K562 (cell line): ENCODE results near the gene GRHPR. TPM values are rescaled to one million over a fixed set of nuclear protein-coding genes. Genes with fewer than 3 reads are reported as not detected.
A peak's percentile ranks its signal among the peaks of the same experiment; 100 is the strongest.

ENCODE experiments used
- ATAC-seq: fragments of 200-7000 bp; cut with Tn5 transposase; 3 replicates; pipeline ENCODE4 v1.9.1; 2020; ENCODE audit warnings: moderate library complexity
- BruUV-seq: library from RNA; stranded (reverse); fragments of 400-500 nt; replicated peaks from 2 replicates; lab custom pipeline; 2021; lab: Mats Ljungman, UMichigan
- CTCF ChIA-PET: fragments of 300-600 bp; formaldehyde crosslinking; extraction: SDS; loops from one replicate; lab custom pipeline; 2021; ENCODE audit warnings: low intra/inter-chr PET ratio; lab: Yijun Ruan, JAX
- POLR2A ChIA-PET: fragments of 300-600, 350-650 bp; sonication (Branson Sonifier 250); formaldehyde crosslinking; extraction: SDS; loops from one replicate; lab custom pipeline; 2021; ENCODE audit warnings: antibody characterized with exemption, inconsistent platforms; lab: Yijun Ruan, JAX
- DNase-seq, 4 experiments: peaks; one replicate each; pipeline versions ENCODE4 v3.0.0 to v3.0.0-alpha.2; 2011 to 2018; ENCODE audit warnings: low spot score in 3 of 4, mixed read lengths in 3 of 4; ENCODE audit errors: extremely low read depth in 1 of 4
- FAIRE-seq: peaks from 2 replicates; lab custom pipeline; 2011; peaks lifted over from hg19 to GRCh38; lab: Jason Lieb, UNC
- H2AFZ ChIP-seq: 2 replicates; pipeline ENCODE4 v1.6.0; 2011; ENCODE audit warnings: low read depth, low read length, control low read depth, inconsistent platforms
- H3K27ac ChIP-seq: fragments of 200-600 bp; 3 replicates; pipeline ENCODE4 v1.8.0; 2011; ENCODE audit warnings: low read depth, mild to moderate bottlenecking, control low read depth, inconsistent platforms, low read length, moderate library complexity, mixed read lengths; ENCODE audit errors: extremely low read depth
- H3K27me3 ChIP-seq, 2 experiments: fragments of 300-600 bp in 1 of 2; 2 replicates in 1 of 2; 3 replicates in 1 of 2; pipeline versions ENCODE4 v1.6.0 to v1.8.0; 2011; ENCODE audit warnings: inconsistent platforms in 2 of 2, low read length in 2 of 2, mild to moderate bottlenecking in 1 of 2, mixed read lengths in 1 of 2, moderate library complexity in 1 of 2; ENCODE audit not compliant: control insufficient read depth in 2 of 2, insufficient read depth in 2 of 2
- H3K36me3 ChIP-seq: fragments of 300-600 bp; 3 replicates; pipeline ENCODE4 v1.8.0; 2011; ENCODE audit warnings: mild to moderate bottlenecking, low read length, inconsistent platforms; ENCODE audit not compliant: control insufficient read depth, insufficient read depth
- H3K4me1 ChIP-seq, 2 experiments: fragments of 200-600 bp in 1 of 2; replicated peaks in 1 of 2; 2 replicates in 1 of 2; 3 replicates in 1 of 2; pipeline versions ENCODE4 v1.5.1 to v1.8.0; 2011; ENCODE audit warnings: inconsistent platforms in 2 of 2, low read length in 2 of 2, mild to moderate bottlenecking in 1 of 2, mixed read lengths in 1 of 2, moderate library complexity in 1 of 2; ENCODE audit not compliant: control insufficient read depth in 2 of 2, insufficient read depth in 2 of 2
- H3K4me2 ChIP-seq: 2 replicates; pipeline ENCODE4 v1.6.1; 2011; ENCODE audit warnings: low read length, control low read depth, inconsistent platforms, mixed read lengths; ENCODE audit not compliant: insufficient read depth
- H3K4me3 ChIP-seq: fragments of 200-600 bp; sonication (generic), shearing (Covaris generic); 2 replicates; pipeline ENCODE4 v1.5.1; 2016; ENCODE audit warnings: control low read depth, inconsistent platforms
- H3K79me2 ChIP-seq: fragments of 200-600 bp; 3 replicates; pipeline ENCODE4 v1.8.0; 2011; ENCODE audit warnings: low read length, inconsistent platforms; ENCODE audit not compliant: control insufficient read depth, insufficient read depth
- H3K9ac ChIP-seq, 2 experiments: 2 replicates each; pipeline versions ENCODE4 v1.6.0 to v1.6.1; 2011; ENCODE audit warnings: low read depth in 2 of 2, low read length in 2 of 2, control low read depth in 1 of 2, inconsistent platforms in 1 of 2, mild to moderate bottlenecking in 1 of 2, mixed read lengths in 1 of 2; ENCODE audit not compliant: insufficient read depth in 1 of 2
- H3K9me1 ChIP-seq: one replicate; pipeline ENCODE4 v1.6.0; 2011; ENCODE audit warnings: inconsistent platforms, mild to moderate bottlenecking, low read length, moderate library complexity; ENCODE audit not compliant: control insufficient read depth, insufficient read depth
- H3K9me3 ChIP-seq: replicated peaks from 2 replicates; pipeline ENCODE4 v1.5.1; 2011; ENCODE audit warnings: low read depth, low read length, inconsistent platforms; ENCODE audit not compliant: control insufficient read depth, insufficient read depth
- H4K20me1 ChIP-seq: replicated peaks from 2 replicates; pipeline ENCODE4 v1.6.1; 2011; ENCODE audit warnings: low read length, inconsistent platforms, mixed read lengths; ENCODE audit not compliant: control insufficient read depth, insufficient read depth
- DMBX1 ChIP-seq: fragments of 250-450 bp; sonication (Bioruptor Pico); IDR thresholded peaks from 2 replicates; pipeline ENCODE4 v1.8.0; 2022; ENCODE audit warnings: inconsistent platforms, mild to moderate bottlenecking, moderate library complexity, borderline replicate concordance
- FOXJ3 ChIP-seq: sonication (generic); formaldehyde crosslinking; IDR thresholded peaks from 2 replicates; pipeline ENCODE4 v1.4.0; 2020; ENCODE audit warnings: mild to moderate bottlenecking, missing genetic modification reagents
- KDM4B ChIP-seq, 2 experiments: fragments of 450-650 bp in 1 of 2; sonication (generic) in 1 of 2; IDR thresholded peaks; 2 replicates each; pipeline ENCODE4 v1.6.1; 2016 to 2017; ENCODE audit warnings: borderline replicate concordance in 2 of 2, antibody characterized with exemption in 1 of 2, low read depth in 1 of 2, mild to moderate bottlenecking in 1 of 2
- KLF16 ChIP-seq: IDR thresholded peaks from 2 replicates; pipeline ENCODE4 v1.6.1; 2016; ENCODE audit warnings: antibody characterized with exemption
- MBD2 ChIP-seq: sonication (generic); IDR thresholded peaks from 2 replicates; pipeline ENCODE4 v1.6.1; 2016; ENCODE audit warnings: low read depth, borderline replicate concordance
- PBX2 ChIP-seq, 2 experiments: IDR thresholded peaks in 1 of 2; conservative IDR thresholded peaks in 1 of 2; 2 replicates each; pipeline ENCODE4 v1.6.1; 2016; ENCODE audit warnings: low read depth in 2 of 2, mild to moderate bottlenecking in 1 of 2, missing compliant biosample characterization in 1 of 2, missing genetic modification characterization in 1 of 2, moderate library complexity in 1 of 2
- PHF20 ChIP-seq: fragments of 450-650 bp; IDR thresholded peaks from 2 replicates; pipeline ENCODE4 v1.6.1; 2018; ENCODE audit not compliant: partially characterized antibody
- ZBTB40 ChIP-seq, 2 experiments: fragments of 450-650 bp in 1 of 2; sonication (generic) in 1 of 2; formaldehyde crosslinking in 1 of 2; IDR thresholded peaks; 2 replicates each; pipeline versions ENCODE4 v1.7.1 to v1.9.0; 2016 to 2022; ENCODE audit warnings: inconsistent platforms in 1 of 2, mild to moderate bottlenecking in 1 of 2, missing genetic modification reagents in 1 of 2
- ZC3H8 ChIP-seq: fragments of 450-650 bp; IDR thresholded peaks from 2 replicates; pipeline ENCODE4 v1.6.1; 2017
- ZNF263 ChIP-seq: sonication (generic); formaldehyde crosslinking; IDR thresholded peaks from 2 replicates; pipeline ENCODE4 v1.8.0; 2022; ENCODE audit warnings: mild to moderate bottlenecking, missing genetic modification reagents, borderline replicate concordance
- WGBS: fragments of 100-300 bp; shearing (Covaris generic); methylation state at CpG from one replicate; pipeline ENCODE4 v1.1.6; 2016; ENCODE audit warnings: low coverage, mixed read lengths; ENCODE audit not compliant: insufficient coverage; ENCODE audit errors: missing lambda C conversion rate; 5-methylcytosine and 5-hydroxymethylcytosine counted together
- in situ Hi-C: fragments of 300-500 bp; cut with MboI; formaldehyde crosslinking; loops from 4 replicates; pipeline ENCODE4 v1.15.0; 2018; ENCODE audit warnings: inconsistent platforms, mixed read lengths
- intact Hi-C: fragments of 100-400 bp; cut with micrococcal nuclease; formaldehyde crosslinking; loops from 2 replicates; pipeline ENCODE4 v1.14.2; 2022
- polyA plus RNA-seq, 8 experiments: library from polyadenylated mRNA; depleted of rRNA in 4 of 8; stranded (reverse) in 5 of 8; unstranded in 3 of 8; fragments of >200 nt; fragmentation: Nextera tagmentation in 2 of 8; fragmentation: Illumina TruSeq in 1 of 8; extraction: Ambion mirVana in 2 of 8; extraction: Trizol in 1 of 8; gene quantifications; 2 replicates each; pipeline versions ENCODE4 v1.2.1 to v1.2.3, GENCODE V29; 2011 to 2014; ENCODE audit warnings: inconsistent platforms in 1 of 8, missing spikeins in 1 of 8
- total RNA-seq, 7 experiments: library from RNA; depleted of rRNA in 6 of 7; stranded (reverse); fragments of >200 nt in 6 of 7; fragmentation: Illumina TruSeq in 2 of 7; extraction: Trizol in 2 of 7; gene quantifications; 2 replicates each; pipeline versions ENCODE4 v1.2.1 to v1.2.3, GENCODE V29; 2011 to 2021; ENCODE audit warnings: low replicate concordance in 1 of 7

Gene GRHPR
- total and polyA plus RNA-seq, 9 of the 15 experiments (the other 6 are each of a cell fraction or from before 2014, with no cell fraction given): 38.9 to 144 (median 120) TPM

GRCh38 chr9:37452611-37453010 lies 30.1 kb downstream of the GRHPR start:
- Histone ChIP-seq H3K9me1 (no peaks in the 10 kb centered on the region), H3K36me3 (peaks cover 26% of the 10 kb centered on the region), H3K27ac (no peak overlapping the region), H3K4me1 (peaks cover 0 to 6% of the 10 kb centered on the region in 2 experiments; a peak in 1 of 5 replicates), H2AFZ (no peak overlapping the region), H3K27me3 (no peaks in the 10 kb centered on the region), H3K4me3 (no peak overlapping the region), H3K4me2 (no peak overlapping the region), H3K79me2 (peaks cover 88% of the 10 kb centered on the region), H3K9me3 (0 out of 2 replicates have a peak, but pooled peaks cover 2% of the 10 kb centered on the region), H3K9ac (no peak overlapping the region), H4K20me1 (peaks cover 17% of the 10 kb centered on the region)
- in situ Hi-C loops (no loop called here), intact Hi-C loops (no loop called here)
- BruUV-seq: no TSS peak
- ChIA-PET POLR2A (interaction anchor here (0.9 to 6.7 kb wide), 5 partner anchors 9 to 29 kb away, joined by 3 to 65 read pairs (median 3); partner anchors contain the start of gene ZBTB5), CTCF (no interaction called here)
- DNase-seq (no peak), ATAC-seq (peak; percentile 30), FAIRE-seq (no peak)
- 63% methylated on average over 1 of the region's 1 CpG for WGBS
- TF ChIP-seq ZBTB40 (IDR thresholded peaks at IDR 0.05): no peak
- TF ChIP-seq ZBTB40 (CRISPR knock-in tag; IDR thresholded peaks at IDR 0.05): no peak
- no peak for TF ChIP-seq MBD2
- no peak for TF ChIP-seq ZC3H8
- TF ChIP-seq KLF16: no peak
- TF ChIP-seq PHF20: no peak
- no peak for TF ChIP-seq ZNF263 (CRISPR knock-in tag)
- TF ChIP-seq KDM4B (IDR thresholded peaks at IDR 0.05; ENCODE audit: borderline replicate concordance in 2 of 2, low read depth in 1 of 2): no peak
- TF ChIP-seq DMBX1 (CRISPR knock-in tag): no peak
- TF ChIP-seq FOXJ3 (CRISPR knock-in tag): no peak
- no peak for TF ChIP-seq PBX2 (CRISPR knock-in tag; IDR thresholded peaks at IDR 0.05; ENCODE audit: low read depth)
- TF ChIP-seq PBX2 (tag; conservative IDR thresholded peaks at IDR 0.05; ENCODE audit: low read depth): no peak
